GM21526 (cell line): Measurements from ENCODE around the gene LAMB4.

Experiments
- ATAC-seq: cut with Tn5 transposase; IDR thresholded peaks from one replicate; pipeline ENCODE4 v1.9.1; 2021; ENCODE audit warnings: moderate library complexity; ENCODE audit not compliant: unreplicated experiment, low FRiP score

The LAMB4 gene

DNA sequence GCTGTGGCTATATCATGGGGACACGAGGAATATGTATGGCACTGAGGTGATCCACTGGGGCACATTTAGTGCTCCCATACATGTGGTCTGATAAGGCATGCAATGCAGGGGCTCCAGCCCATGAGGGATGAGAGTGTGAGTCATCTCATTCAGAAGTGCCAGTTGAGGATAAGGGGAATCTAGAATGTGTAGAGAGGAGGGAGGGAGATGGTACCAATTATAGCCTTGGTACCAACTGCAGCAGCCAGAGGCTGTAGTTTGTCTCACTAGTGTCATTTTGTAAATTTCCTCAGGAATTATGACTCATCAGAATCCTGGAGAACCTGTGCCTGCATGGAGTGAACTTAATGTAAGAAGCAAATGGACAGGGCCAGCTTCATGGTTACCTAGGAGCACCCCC is 46.2 kb downstream of the LAMB4 start:
- no peak for ATAC-seq

DNA sequence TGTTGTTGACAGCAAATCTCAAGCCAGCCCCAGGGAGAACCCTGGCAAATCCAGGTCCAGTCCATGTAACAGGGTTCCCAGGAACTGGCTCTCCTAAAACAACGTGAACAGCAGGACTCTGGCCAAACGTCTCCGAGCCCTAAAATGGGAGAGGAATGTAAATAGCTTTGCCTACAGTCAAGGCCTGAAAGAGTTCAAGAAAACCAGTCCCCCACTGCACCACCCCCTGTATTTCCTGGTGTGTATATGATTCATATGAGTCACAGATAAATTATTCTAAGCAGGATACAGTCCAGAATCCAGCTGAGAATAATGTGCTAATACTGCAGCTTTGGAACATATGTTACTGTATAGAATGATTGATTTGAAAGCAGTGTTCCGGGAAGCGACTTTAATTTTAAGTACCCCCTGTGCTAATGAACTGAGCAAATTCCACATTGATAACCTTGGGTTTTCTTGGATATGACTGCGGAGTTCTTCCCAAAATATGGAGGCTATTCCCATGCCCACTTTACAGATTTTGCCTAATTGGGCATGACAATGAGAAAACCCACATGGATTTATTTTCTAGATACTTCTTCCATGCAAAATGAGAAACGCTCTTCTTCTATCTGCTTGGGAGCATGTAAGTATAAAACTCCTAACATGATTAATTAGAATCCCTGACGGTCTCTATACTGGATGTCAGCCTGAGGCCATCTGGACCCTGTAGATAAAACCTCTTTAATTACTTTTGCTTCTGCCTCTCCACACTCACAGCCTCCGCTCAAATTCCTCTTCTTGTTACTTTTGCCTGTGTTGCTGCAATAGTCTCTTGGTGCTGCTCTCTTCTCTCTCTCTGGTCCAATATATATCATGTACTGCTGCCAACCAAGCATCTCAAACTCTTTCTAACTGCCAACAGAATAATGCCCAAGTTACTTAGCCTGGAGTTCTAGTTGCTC is 50.2 kb downstream of the LAMB4 start:
- ATAC-seq = no peak

DNA sequence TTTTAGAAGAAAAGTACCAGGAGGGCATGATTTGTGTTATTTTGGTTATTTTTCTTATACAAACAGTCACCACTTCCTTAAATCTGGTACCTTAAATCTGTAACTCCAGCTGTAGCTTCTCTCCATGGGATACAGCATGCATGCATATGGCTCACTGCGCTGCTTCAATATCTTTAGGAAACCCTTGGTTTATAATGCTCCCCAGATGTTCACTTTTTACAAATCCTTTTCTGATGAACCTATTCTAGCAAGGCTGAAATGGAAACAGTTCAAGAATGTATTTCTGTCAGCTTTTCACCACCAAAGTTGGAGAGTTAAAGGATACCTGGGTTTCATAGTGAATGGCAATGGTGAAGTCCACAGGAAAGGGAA is 50.9 kb downstream of the LAMB4 start:
- no peak for ATAC-seq

DNA sequence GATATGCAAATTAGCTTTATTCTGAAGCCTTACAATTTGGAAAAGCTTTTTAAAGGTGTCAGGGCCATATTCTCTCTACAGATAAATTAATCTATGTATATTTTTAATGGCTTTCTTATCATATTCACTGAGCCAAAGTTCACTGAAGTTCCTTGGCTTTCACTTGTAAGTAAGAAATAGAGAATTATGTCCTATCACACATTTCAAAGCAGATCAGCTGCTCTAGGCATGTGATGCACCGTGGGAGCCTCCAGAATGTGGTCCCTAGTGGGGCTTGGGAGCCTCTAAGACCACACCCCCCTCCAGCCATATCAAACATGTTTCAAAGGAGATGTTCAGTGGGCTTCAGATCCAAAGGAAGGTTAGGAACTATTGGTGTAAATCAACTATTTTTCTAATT is 51.5 kb downstream of the LAMB4 start:
- ATAC-seq = no peak

DNA sequence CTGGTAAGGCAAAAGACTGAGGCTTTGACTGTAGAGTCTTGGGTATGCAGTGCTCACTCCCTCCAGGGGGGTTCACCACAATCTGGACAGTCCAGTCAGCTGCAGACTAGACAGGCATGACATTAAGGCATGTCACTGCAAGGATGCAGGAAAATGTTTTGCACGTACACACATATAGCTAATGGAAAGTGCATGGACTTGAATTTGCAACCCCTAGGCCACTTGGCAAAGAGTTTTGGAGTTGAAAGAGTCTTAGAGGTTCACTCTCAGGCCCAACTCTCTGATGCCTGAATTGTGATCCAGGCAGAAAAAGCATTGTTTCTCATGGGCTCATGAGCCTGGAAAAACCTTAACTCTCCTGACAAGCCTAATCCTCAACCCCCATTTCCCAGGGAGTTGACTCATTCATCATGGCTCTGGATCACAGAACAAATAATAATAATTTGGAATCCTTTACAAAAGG is 51.9 kb downstream of the LAMB4 start:
- no peak for ATAC-seq

DNA sequence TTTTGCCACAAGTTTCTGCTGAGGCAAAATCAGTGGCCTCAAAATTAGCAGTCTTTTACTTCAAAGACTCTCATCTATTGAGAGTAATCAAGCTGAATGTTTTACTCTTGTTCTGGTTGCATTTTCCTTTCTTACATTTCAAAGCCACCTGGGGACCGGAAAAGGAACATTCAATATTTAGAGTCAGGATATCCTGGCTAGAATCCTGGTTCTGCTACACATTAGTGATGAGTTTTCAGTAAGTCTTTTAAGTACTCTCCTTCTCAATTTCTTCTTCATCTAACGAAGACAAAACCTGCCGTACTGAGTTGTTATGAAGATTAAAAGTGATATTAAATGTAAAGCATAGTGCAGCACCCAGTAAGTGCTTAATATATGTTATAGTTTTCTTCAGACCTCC is 52.5 kb downstream of the LAMB4 start:
- no peak for ATAC-seq

DNA sequence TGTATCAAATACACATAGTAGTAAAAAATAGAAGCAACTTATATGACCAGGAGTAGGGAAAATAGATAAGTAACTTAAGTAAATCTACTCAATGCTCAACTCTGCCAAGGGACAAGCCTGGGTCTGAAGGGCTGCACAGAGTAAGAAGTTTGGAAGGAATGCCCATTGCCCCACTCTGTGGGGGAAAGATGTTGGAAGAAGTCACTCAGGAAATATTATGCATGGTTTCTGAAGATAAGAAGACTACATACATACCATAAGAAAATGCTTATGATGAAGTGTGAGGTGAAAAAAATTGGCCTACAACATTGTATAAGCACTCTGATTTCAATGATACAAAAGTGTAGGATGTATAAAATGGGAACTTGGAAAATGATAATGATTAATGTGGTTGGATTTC is 54.0 kb downstream of the LAMB4 start:
- ATAC-seq = no peak

DNA sequence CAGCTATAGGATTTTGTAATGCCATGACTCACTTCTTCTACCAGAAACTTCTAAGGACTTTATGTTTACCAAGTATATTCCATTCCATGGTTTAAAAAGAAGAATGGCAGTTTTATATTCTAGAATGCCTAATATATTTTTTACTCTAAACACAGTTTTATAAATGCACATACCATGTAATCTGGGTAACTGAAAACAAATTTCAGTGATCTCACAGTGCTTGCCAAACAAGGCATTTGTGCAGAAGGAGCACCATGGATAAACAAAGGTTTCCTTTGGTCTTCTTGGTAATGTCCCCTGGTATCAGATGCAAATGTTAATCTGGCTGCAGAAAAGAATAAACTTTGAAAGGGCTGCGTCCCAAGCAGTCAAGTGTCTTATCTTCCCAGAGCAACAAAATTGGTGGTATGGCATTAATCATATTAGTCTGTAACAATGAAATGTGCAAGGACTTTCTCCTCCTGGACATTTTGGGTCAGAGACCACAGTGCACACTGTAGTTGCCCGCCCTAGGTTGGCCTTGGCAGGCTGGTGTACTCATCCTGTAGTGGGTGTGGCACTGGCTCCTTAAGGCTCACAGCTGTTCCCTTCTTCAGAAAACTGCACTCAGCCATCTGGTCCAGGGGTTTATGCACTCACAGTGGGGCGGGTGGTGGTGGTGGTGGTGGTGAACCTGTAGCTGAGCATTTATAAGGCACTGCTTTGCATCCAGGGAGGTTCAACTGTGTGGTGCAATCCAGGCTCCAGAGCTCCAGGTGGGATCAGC is 56.7 kb downstream of the LAMB4 start:
- no peak for ATAC-seq

DNA sequence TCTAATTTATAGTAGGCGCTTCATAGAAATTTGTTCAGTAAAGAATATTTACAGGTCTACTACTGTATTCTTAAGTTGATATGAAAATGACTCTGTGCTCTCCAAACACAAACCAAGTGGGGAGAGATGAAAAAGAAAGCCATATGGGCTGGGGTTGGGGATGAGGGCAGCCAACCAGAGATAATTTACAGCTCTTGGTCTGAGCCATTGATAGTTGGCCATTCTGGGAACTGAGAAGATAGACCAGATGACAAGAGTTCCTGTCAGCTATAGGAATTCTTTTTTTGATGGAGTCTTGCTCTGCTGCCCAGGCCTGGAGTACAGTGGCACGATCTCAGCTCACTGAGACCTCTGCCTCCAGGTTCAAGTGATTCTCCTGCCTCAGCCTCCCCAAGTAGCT is 57.4 kb downstream of the LAMB4 start:
- no peak for ATAC-seq

DNA sequence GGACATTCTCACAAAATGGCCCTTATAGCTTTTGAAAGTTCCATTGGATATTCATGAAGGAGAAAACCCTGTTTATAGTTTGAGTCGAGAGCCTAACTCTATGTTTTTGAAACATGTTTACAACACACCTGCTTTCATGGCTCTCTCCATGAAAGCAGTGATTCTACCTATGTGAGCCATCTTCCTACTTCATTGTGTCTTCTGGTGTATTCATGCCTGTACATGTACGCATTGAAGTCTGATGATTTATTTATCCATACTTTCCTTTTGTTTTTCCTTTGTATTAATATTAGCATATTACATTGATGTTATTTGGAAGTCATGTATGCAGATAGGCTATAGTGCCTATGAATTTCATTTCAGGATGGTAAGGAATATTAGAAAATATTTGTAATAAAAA is 58.0 kb downstream of the LAMB4 start:
- no peak for ATAC-seq

DNA sequence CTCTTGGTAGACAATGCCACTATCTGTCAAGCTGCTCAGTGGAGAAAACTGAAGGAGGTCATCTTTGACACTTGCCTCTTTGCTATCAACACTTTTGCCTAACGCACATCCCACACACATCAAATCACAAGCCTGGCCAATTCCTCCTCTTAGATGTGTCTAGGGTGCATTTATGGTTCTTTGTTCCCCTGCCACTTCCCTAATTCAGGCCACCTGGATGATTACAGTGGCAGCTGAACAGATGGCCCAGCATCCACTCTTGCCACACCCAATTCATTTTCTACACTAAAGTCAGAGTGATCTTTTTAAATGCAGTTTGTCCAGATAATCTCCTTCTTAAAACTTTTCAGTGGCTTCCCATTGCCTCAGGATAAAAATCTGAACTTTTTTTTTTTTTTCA is 58.6 kb downstream of the LAMB4 start:
- no peak for ATAC-seq

DNA sequence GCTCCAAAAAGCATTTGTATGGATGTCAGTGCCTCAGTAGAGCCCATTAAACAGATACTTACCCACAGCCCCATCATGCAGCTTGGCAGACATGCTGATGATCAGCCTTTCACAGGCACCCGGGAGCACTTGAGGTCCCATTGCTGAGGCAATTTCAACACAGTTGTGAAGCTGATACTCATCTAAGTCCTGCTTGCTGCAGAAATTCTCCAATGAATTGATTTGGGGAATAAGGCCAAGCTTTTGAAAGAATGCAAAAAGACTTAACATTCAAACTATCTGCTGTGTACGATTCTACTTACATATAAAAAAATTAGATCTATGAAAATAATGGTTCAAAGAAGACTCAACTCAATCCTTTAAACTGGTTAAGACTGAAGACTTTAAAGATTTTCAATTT is 60.5 kb downstream of the LAMB4 start:
- no peak for ATAC-seq

DNA sequence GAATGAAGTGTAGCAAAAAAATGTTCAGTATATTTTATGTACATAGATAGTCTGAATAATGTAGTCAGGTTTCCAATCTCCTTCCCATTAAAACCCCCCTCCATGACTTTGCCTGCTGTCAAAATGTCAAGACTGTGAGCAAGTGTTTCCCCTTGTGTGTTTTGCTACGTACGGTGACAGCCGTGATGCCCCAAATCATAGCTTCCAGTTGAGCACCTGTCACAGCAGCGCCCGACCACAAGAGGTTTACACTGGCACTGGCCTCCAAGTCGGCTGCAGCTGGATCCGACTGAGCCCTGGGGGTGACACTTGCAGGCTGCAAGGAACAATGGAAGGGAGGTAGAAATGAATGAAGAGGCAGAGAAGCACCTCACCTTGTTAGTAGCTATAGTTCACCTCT is 62.3 kb downstream of the LAMB4 start:
- ATAC-seq = no peak

DNA sequence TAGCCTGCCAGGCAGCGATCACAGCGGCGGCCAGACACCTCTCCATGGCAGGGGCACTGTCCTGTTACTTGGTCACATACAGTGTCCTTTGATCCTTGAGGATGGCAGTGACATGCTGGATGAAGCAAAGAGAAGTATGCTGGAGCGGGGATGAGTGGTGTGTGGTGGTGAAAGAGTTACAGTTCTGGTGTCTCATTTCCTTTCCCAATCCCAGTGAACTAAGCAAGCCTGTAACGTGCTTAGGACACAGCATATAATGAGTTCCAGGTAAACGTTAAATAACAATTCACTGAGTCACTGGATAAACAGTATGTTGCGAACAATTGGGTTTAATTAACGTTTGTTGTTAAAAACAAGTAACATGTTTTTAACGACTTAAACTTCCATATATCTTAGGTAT is 63.7 kb downstream of the LAMB4 start:
- ATAC-seq = no peak

DNA sequence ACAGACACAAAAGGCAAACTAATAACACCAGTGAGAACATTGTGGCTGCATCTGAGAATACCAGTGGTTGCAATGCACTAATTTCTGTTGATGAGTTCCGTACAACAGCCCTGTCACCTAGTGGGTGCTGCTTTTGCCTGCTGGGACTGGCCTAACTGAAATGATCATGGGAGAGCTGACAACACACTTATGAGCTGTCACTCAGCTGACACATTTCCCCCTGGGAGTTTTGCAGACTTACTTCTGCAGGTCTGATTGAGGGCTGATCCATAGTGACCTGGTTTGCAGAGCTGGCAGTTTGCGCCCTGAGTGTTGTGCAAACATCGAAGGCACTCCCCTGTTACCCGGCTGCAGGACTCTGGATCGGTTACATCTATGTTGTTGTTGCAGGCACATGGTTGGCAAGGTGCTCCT is 66.6 kb downstream of the LAMB4 start:
- ATAC-seq = peak; percentile 69

DNA sequence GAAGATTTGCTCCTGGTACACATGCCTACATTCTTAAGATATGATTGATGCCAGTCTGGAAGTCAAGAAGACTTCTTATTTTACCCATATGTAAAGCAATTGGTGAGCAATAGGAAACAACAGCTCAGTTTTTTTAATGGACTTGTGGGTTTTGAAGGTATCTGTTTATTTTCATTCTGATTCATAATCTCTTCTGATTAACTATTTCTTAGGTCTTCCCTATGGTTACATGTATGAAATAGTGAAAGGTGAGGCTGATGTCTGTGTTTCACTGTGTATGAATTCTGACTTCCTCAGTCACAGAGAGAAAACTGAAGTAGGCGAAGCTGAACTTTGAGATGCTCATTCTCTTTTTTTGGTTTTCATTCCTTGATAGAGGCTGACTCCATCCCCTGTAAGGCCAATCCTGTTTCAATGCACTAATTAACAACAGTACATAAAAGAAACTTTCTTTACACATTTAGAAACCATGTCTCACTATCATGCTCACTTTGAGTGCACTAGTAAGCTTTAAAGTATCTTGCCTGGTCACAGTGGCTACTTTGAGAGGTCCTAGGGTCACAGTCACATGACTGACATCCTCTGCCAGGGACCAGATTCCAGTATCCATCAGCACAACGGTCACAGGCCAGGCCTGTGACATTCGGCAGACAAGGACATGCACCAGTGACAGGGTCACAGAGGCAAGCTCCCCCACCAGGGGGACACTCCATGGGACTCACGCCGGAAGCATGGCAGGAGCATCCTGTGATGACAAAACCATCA is 67.7 kb downstream of the LAMB4 start:
- ATAC-seq = no peak

DNA sequence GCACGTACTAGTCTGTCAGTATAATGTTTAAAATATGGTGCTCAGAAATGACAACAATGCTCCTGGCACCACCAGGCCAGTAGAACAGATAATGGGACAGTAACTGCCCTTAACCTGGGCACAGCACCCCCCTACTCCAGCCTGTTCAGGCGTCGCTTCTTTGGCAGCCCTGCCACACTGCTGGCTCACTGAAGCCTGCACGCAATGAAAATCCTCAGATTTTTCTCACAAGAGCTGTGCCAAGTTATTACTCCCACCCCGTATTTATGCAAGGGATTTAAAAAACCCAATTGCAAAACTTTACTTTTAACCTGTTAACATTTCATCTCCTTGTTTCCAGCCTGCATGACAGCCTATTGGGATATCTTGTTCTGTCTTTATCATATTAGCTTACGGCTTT is 70.6 kb downstream of the LAMB4 start:
- ATAC-seq = no peak

DNA sequence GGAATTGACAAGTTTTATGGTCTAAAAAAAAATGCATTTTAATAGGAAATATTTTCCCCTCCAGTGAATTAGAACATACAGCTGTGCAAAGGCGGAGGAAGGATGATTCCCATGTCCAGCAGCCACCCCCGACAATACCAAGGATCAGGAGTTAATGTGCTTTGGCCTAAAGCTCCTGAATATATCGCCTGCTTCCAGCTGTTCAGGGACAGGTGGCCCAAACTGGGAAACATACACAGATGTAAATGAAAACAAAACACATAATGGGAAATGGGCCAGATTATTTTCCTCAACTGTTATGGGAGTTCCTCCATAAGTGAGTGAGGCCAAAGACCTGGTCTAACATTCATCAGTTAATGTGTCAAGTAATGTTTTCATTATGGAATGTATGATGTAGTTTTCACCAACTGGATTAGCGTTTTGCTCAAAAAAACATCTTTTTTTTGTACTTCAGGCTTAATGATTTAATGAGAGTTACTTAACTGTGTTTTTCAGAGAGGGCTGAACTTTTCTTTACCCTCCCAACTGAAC is 72.1 kb downstream of the LAMB4 start:
- ATAC-seq = no peak

DNA sequence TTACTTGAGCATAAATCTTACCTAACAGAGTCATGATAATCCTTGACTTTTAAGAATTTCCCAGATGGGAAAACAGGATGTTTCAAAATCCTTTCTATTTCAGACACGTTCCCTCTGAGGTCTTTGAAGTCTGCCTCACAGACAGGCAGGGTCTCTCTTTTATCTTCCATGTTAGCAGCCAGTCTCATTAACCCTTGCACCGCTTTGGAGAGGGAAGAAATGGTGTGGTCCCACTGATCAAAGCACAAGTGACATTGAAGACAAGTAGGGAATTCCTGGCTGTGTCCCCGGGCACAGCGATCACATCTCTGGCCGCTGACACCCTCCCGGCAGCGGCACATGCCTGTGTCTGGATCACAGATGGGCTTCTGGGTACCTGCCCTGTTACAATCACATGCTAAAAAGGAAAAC is 74.5 kb downstream of the LAMB4 start:
- no peak for ATAC-seq

DNA sequence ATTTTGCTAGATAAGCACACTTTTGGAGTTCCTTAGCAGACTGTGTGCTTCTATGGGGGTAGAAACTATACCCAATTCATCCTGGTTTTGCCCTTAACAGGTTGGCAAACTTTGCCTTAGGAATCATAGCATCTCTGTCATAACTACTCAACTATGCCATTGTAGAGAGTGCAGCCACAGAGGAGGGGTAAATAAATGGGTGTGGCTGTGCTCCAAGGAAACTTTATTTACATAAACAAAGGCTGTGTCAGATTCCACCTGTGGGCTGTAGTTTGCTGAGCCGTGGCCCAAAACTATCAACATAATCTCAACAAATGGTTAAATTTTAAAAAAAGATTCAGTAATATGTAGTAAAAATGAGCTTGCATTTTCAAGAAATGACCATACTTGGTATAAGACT is 75.6 kb downstream of the LAMB4 start:
- ATAC-seq = no peak

DNA sequence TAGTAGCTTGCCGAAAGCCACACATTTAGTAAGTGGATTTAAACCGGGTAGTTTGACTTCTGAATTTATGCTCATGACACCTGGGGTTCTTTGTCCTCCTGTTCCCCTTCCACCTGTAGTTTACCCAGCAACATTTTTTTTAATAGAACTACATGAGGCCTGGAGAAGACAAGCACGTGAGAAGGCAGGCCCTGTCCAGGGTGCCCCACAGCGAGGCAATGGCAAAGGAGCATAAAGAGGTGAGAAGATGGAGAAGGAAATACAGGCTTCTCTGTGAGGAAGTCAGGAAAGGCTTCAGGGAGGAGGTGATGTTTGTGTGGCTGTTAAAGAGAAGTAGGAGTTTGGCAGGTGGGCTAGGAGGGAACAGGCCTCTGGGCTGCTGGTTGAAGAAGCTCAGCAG is 76.9 kb downstream of the LAMB4 start:
- ATAC-seq = no peak
